ENCODE measurements around the gene LRFN3. TPM values are rescaled to one million over a fixed set of nuclear protein-coding genes. Genes with fewer than 3 reads are reported as not detected.

The LRFN3 gene
- total and polyA plus RNA-seq, 10 of the 15 experiments (the other 5 are each of a cell fraction or from before 2014, with no cell fraction given) = 0.02 to 7.3 (median 2.0) TPM; not detected in 1

GRCh38 chr19:35895911-35896642 lies 40.1 kb upstream of the LRFN3 start:
- Histone ChIP-seq H3K27me3 (replicated peaks in 1 of 2; ENCODE audit: control insufficient read depth in 2 of 2, insufficient read depth in 2 of 2, low read length in 1 of 2) (no peaks in the 10 kb centered on the region), H3K4me3 (no peak overlapping the region), H3K9me3 (replicated peaks; ENCODE audit: control insufficient read depth, insufficient read depth, low read length) (no peaks in the 10 kb centered on the region), H2AFZ (ENCODE audit: control insufficient read depth, low read depth, low read length) (no peak overlapping the region), H3K27ac (ENCODE audit: control insufficient read depth, insufficient read depth) (no peak overlapping the region), H3K36me3 (ENCODE audit: control insufficient read depth in 2 of 2, insufficient read depth in 2 of 2, low read length in 1 of 2) (peaks cover 12 to 23% of the 10 kb centered on the region in 2 experiments; a peak in 3 of 4 replicates), H3K4me1 (ENCODE audit: control insufficient read depth, insufficient read depth, low read length) (peaks cover 4% of the 10 kb centered on the region; the same call in 1 of the 2 replicates), H3K9ac (ENCODE audit: control insufficient read depth, insufficient read depth, low read length) (no peak overlapping the region), H4K20me1 (ENCODE audit: control insufficient read depth, insufficient read depth) (no peaks in the 10 kb centered on the region), H3K4me2 (ENCODE audit: control insufficient read depth, insufficient read depth) (peak overlapping the region; percentile 40; the same call in 1 of the 2 replicates), H3K79me2 (ENCODE audit: control insufficient read depth, insufficient read depth, low read length) (peaks cover 28% of the 10 kb centered on the region)
- DNase-seq (ENCODE audit: low read depth, low spot score) (no peak), ATAC-seq (no peak), FAIRE-seq (no peak)
- TF ChIP-seq CREB1 (IDR thresholded peaks at IDR 0.05; ENCODE audit: low read depth) (no peak), YBX1 (IDR thresholded peaks at IDR 0.05) (no peak), POLR2AphosphoS5 (IDR thresholded peaks at IDR 0.05; ENCODE audit: low read length) (peak; percentile 49)
- intact Hi-C loops (cut with micrococcal nuclease; ENCODE audit: unreplicated experiment) (no loop called here), in situ Hi-C loops (cut with MboI) (no loop called here)
- ChIA-PET RAD21 (ENCODE audit: unreplicated experiment) (interaction anchor here (1.1 to 4.0 kb wide), 2 partner anchors 35 kb away, joined by 5 to 19 read pairs; no protein-coding TSS in a partner anchor), SMC1A (ENCODE audit: uncharacterized antibody, unreplicated experiment) (no interaction called here), POLR2A (no interaction called here), CTCF (no interaction called here)
- no TSS peak for BruUV-seq (replicated peaks)
- 97% methylated on average over 21 of the region's 21 CpGs for WGBS (ENCODE audit: insufficient coverage, insufficient replicate concordance, low lambda C conversion rate, missing lambda C conversion rate)

- no peak for FAIRE-seq
- WGBS (ENCODE audit: insufficient coverage, insufficient replicate concordance, low lambda C conversion rate, missing lambda C conversion rate) = 95% methylated on average over 13 of the region's 13 CpGs
- no peak for TF ChIP-seq E4F1 (IDR thresholded peaks at IDR 0.05; ENCODE audit: borderline replicate concordance, partially characterized antibody)
- TF ChIP-seq FOXM1 (IDR thresholded peaks at IDR 0.05; ENCODE audit: low read depth, low read length) = no peak
- no peak for TF ChIP-seq ZNF622 (IDR thresholded peaks at IDR 0.05)
- no peak for TF ChIP-seq EED (IDR thresholded peaks at IDR 0.05; ENCODE audit: low read depth)
- TF ChIP-seq ZBED1 (IDR thresholded peaks at IDR 0.05; ENCODE audit: borderline replicate concordance) = no peak
- no peak for TF ChIP-seq FOS (IDR thresholded peaks at IDR 0.05; ENCODE audit: borderline replicate concordance, extremely low read depth, insufficient read length)
- no peak for TF ChIP-seq RBBP5 (conservative IDR thresholded peaks at IDR 0.05)
- no peak for TF ChIP-seq HCFC1 (IDR thresholded peaks at IDR 0.05; ENCODE audit: low read length)
- TF ChIP-seq RELA (IDR thresholded peaks at IDR 0.05; ENCODE audit: borderline replicate concordance, partially characterized antibody) = no peak
- no peak for TF ChIP-seq PKNOX1 (IDR thresholded peaks at IDR 0.05)
- no peak for TF ChIP-seq MEF2B (IDR thresholded peaks at IDR 0.05; ENCODE audit: partially characterized antibody, poor library complexity, severe bottlenecking)
These were observed 39.5 kb upstream of the LRFN3 start for GRCh38 chr19:35896643-35897040.

More at GRCh38 chr19:35896643-35897040, 39.5 kb upstream of the LRFN3 start:
- ChIA-PET POLR2A (no interaction called here), RAD21 (ENCODE audit: unreplicated experiment) (interaction anchor here (1.1 kb wide), 1 partner anchor 34 kb away, joined by 5 read pairs; no protein-coding TSS in a partner anchor), CTCF (interaction anchor here (2.3 kb wide), 1 partner anchor 34 kb away, joined by 8 read pairs; no protein-coding TSS in a partner anchor), SMC1A (ENCODE audit: uncharacterized antibody, unreplicated experiment) (interaction anchor here (1.5 kb wide), 1 partner anchor 11 kb away, joined by 3 read pairs; no protein-coding TSS in a partner anchor)
- peaks cover 9% of the 10 kb centered on the region for H3K4me1 ChIP-seq (ENCODE audit: control insufficient read depth, insufficient read depth, low read length)
- no peaks in the 10 kb centered on the region for H3K27me3 ChIP-seq (replicated peaks in 1 of 2; ENCODE audit: control insufficient read depth in 2 of 2, insufficient read depth in 2 of 2, low read length in 1 of 2)
- H3K9me3 ChIP-seq (replicated peaks; ENCODE audit: control insufficient read depth, insufficient read depth, low read length) = no peaks in the 10 kb centered on the region
- no peak overlapping the region for H3K9ac ChIP-seq (ENCODE audit: control insufficient read depth, insufficient read depth, low read length)
- no peak for DNase-seq (ENCODE audit: low read depth, low spot score)
- no TSS peak for BruUV-seq (replicated peaks)
- no peak overlapping the region for H2AFZ ChIP-seq (ENCODE audit: control insufficient read depth, low read depth, low read length)
- H4K20me1 ChIP-seq (ENCODE audit: control insufficient read depth, insufficient read depth) = no peaks in the 10 kb centered on the region
- peak overlapping the region; percentile 96; the same call in 1 of the 2 replicates for H3K4me3 ChIP-seq
- H3K36me3 ChIP-seq (ENCODE audit: control insufficient read depth in 2 of 2, insufficient read depth in 2 of 2, low read length in 1 of 2) = peaks cover 12 to 19% of the 10 kb centered on the region in 2 experiments; a peak in 3 of 4 replicates
- in situ Hi-C loops (cut with MboI) = no loop called here
- intact Hi-C loops (cut with micrococcal nuclease; ENCODE audit: unreplicated experiment) = no loop called here
- H3K27ac ChIP-seq (ENCODE audit: control insufficient read depth, insufficient read depth) = no peak overlapping the region
- H3K79me2 ChIP-seq (ENCODE audit: control insufficient read depth, insufficient read depth, low read length) = peaks cover 29% of the 10 kb centered on the region
- peak overlapping the region; percentile 62; the same call in 1 of the 2 replicates for H3K4me2 ChIP-seq (ENCODE audit: control insufficient read depth, insufficient read depth)
- no peak for ATAC-seq

Measured in GM12878 (cell line).